Liver (tissue), 3 donors: ENCODE data around the gene TDRD7.

ENCODE experiments used
- CTCF ChIP-seq: fragments of 150-350 bp; IDR thresholded peaks from 2 replicates; pipeline ENCODE4 v1.5.1; 2017; ENCODE audit warnings: improper control_type of control experiment, low read depth, low read length; ENCODE audit not compliant: missing input control
- EGR1 ChIP-seq, 2 donors: IDR thresholded peaks; 2 replicates each; pipeline ENCODE4 v1.6.1; 2016 to 2018; ENCODE audit warnings: antibody characterized with exemption in 2 of 2, low read depth in 2 of 2
- JUND ChIP-seq, 2 donors: IDR thresholded peaks; 2 replicates each; pipeline ENCODE4 v1.6.1; 2016; ENCODE audit warnings: antibody characterized with exemption in 2 of 2
- MAX ChIP-seq: IDR thresholded peaks from 2 replicates; pipeline ENCODE4 v1.6.1; 2016; ENCODE audit warnings: antibody characterized with exemption
- NR2F2 ChIP-seq: IDR thresholded peaks from 2 replicates; pipeline ENCODE4 v1.6.1; 2016; ENCODE audit warnings: antibody characterized with exemption
- REST ChIP-seq: IDR thresholded peaks from 2 replicates; pipeline ENCODE4 v1.6.1; 2016; ENCODE audit warnings: antibody characterized with exemption, mild to moderate bottlenecking
- SP1 ChIP-seq: IDR thresholded peaks from 2 replicates; pipeline ENCODE4 v1.6.1; 2018; ENCODE audit warnings: antibody characterized with exemption, mild to moderate bottlenecking
- TAF1 ChIP-seq: conservative IDR thresholded peaks from 2 replicates; pipeline ENCODE4 v1.6.1; 2016; ENCODE audit warnings: antibody characterized with exemption, mild to moderate bottlenecking
- YY1 ChIP-seq: IDR thresholded peaks from 2 replicates; pipeline ENCODE4 v1.6.1; 2016; ENCODE audit warnings: antibody characterized with exemption, mild to moderate bottlenecking
- donor health status: healthy.
- donor health status: healthy.

DNA sequence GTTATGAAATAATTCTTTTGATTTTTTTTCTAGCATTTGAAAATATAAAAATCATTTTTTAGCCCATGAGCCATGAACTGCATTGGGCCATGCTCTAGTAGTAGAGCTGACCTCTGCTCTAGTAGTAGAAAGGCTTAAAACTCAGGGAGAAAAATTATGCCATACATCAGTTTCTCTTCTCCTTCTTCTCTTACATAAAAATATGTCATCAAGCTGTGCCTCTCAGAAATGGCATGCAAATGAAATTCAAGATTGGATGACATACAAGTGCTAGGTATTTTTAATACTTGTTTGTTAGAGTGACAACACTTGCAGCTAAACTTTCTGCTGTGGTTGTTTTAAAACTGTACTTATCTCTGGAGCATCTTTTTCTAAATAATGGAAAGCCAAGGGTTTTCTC lies 47.4 kb downstream of the TDRD7 start:
- no peak for TF ChIP-seq SP1
- no peak for TF ChIP-seq CTCF
- TF ChIP-seq REST, result no peak
- no peak for TF ChIP-seq TAF1
- no peak for TF ChIP-seq MAX
- no peak for TF ChIP-seq YY1
- TF ChIP-seq EGR1 (IDR thresholded peaks at IDR 0.05; ENCODE audit: low read depth in 2 of 2), result no peak
- no peak for TF ChIP-seq JUND (IDR thresholded peaks at IDR 0.05)
- TF ChIP-seq NR2F2, result no peak
